Brain microvascular endothelial cell (primary cell): ENCODE measurements around the gene MYL10.

ENCODE experiments used
- DNase-seq: peaks from one replicate; pipeline ENCODE4 v3.0.0-alpha.2; 2020
- H3K27ac ChIP-seq: fragments of 250-450 bp; sonication (Bioruptor Pico); 2 replicates; pipeline ENCODE4 v1.5.1; 2020; ENCODE audit warnings: mild to moderate bottlenecking, moderate library complexity
- H3K27me3 ChIP-seq: fragments of 250-450 bp; sonication (Bioruptor Pico); replicated peaks from 2 replicates; pipeline ENCODE4 v1.5.1; 2020; ENCODE audit warnings: mild to moderate bottlenecking
- H3K36me3 ChIP-seq: fragments of 250-450 bp; sonication (Bioruptor Pico); replicated peaks from 2 replicates; pipeline ENCODE4 v1.5.1; 2020; ENCODE audit warnings: mild to moderate bottlenecking
- H3K4me3 ChIP-seq: 2 replicates; pipeline ENCODE4 v1.5.1; 2011; ENCODE audit warnings: low read depth, mild to moderate bottlenecking, control low read depth, low read length, moderate library complexity
- in situ Hi-C: cut with HindIII; loops from 2 replicates; pipeline ENCODE4 v1.10.0; 2017; ENCODE audit warnings: low sequenced_read_pairs, low pct_ligation_motif_present
- TF ChIP-seq, protein P1 (sequence below): IDR thresholded peaks from 2 replicates; pipeline ENCODE4 v1.5.1; 2011; ENCODE audit warnings: low read depth, mild to moderate bottlenecking, moderate library complexity, low read length, control low read depth, inconsistent platforms; ENCODE audit errors: missing control alignments

The MYL10 gene

DNA sequence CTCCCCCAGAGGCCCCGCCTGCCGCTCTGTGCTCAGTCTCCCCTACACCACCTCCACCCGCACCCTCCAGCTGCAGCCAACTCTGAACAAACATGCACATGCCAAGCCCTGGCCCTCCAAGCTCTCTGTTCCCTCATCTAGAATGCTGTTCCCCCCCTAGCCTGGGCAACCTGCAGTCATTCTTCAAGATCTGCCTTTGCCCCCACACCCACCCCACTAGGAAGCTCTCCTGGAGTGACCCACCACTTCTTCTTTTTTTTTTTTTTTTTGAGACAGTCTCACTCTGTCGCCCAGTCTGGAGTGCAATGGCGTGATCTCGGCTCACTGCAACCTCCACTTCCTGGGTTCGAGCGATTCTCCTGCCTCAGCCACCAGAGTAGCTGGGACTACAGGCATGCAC, 13.7 kb downstream of the MYL10 start:
- in situ Hi-C loops: no loop called here
- TF ChIP-seq, protein P1, sequence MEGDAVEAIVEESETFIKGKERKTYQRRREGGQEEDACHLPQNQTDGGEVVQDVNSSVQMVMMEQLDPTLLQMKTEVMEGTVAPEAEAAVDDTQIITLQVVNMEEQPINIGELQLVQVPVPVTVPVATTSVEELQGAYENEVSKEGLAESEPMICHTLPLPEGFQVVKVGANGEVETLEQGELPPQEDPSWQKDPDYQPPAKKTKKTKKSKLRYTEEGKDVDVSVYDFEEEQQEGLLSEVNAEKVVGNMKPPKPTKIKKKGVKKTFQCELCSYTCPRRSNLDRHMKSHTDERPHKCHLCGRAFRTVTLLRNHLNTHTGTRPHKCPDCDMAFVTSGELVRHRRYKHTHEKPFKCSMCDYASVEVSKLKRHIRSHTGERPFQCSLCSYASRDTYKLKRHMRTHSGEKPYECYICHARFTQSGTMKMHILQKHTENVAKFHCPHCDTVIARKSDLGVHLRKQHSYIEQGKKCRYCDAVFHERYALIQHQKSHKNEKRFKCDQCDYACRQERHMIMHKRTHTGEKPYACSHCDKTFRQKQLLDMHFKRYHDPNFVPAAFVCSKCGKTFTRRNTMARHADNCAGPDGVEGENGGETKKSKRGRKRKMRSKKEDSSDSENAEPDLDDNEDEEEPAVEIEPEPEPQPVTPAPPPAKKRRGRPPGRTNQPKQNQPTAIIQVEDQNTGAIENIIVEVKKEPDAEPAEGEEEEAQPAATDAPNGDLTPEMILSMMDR: no peak
- DNase-seq: no peak
- Histone ChIP-seq H3K27ac (no peak overlapping the region), H3K36me3 (no peaks in the 10 kb centered on the region), H3K4me3 (no peak overlapping the region), H3K27me3 (no peaks in the 10 kb centered on the region)

DNA sequence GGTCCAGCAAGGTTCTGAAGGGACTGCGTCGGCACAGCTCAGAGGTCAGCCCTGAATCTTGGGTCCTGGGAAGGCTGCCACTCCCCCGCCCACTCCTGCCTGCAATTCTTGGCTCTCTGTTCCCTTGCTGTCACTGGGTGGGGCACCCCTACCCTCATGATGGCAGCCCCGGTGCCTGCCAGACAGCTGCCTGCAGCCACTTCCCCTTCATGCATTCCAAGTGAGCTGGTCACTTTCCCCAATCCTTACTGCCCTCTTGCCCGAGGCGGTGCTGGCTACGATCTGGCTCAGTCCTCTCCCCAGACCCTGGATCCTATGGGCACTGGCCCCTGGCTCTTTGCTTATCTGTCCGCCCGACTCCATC, 14.2 kb downstream of the MYL10 start:
- TF ChIP-seq, protein P1: no peak
- no peak overlapping the region for H3K27ac ChIP-seq
- no peak for DNase-seq
- H3K36me3 ChIP-seq: no peaks in the 10 kb centered on the region
- peaks cover 3% of the 10 kb centered on the region for H3K27me3 ChIP-seq
- in situ Hi-C loops: no loop called here
- H3K4me3 ChIP-seq: no peak overlapping the region

GRCh38 chr7:101614098-101614938, 14.8 kb downstream of the MYL10 start:
- Histone ChIP-seq H3K27me3 (peaks cover 3% of the 10 kb centered on the region), H3K27ac (no peak overlapping the region), H3K4me3 (no peak overlapping the region), H3K36me3 (no peaks in the 10 kb centered on the region)
- DNase-seq: no peak
- TF ChIP-seq, protein P1: no peak
- in situ Hi-C loops: no loop called here

DNA sequence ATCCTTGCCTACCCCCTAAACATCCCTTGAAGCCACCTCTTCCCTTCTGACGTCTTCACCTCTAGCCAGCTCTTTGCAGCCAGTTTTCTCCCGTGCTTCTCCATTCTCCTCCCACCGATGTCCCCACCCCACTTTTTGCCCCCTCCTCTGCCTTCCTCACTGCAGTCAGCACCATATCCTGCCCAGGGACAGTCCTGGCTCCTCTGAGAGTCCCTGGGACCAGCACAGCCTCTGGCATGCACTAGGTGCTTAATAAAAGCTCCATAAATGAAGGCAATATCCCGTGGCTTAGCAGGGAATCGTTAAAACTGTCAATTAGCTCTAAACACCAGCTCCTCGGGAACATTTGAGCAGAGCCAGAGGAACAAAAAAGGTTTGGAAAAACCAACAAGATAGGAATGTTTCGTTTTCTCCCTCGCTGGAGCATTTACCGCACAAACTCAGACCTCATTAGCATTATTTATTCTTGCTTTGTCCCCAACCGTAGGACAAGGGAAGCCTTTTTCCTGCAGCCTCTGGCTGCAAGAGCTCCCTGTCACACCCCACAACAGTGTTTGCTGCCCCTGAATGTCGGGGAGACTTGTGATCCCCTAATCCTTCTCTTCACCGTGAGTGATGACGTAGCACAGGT, 16.1 kb downstream of the MYL10 start:
- no peaks in the 10 kb centered on the region for H3K36me3 ChIP-seq
- no peak overlapping the region for H3K4me3 ChIP-seq
- in situ Hi-C loops: no loop called here
- H3K27me3 ChIP-seq: peaks cover 3% of the 10 kb centered on the region
- no peak overlapping the region for H3K27ac ChIP-seq
- TF ChIP-seq, protein P1: no peak
- DNase-seq: no peak

GRCh38 chr7:101608772-101609713, 20.1 kb downstream of the MYL10 start:
- TF ChIP-seq, protein P1: no peak
- Histone ChIP-seq H3K27ac (no peak overlapping the region), H3K36me3 (no peaks in the 10 kb centered on the region), H3K4me3 (no peak overlapping the region), H3K27me3 (peaks cover 3% of the 10 kb centered on the region)
- in situ Hi-C loops: no loop called here
- no peak for DNase-seq
